Parathyroid adenoma (tissue), 2 donors: ENCODE results near the gene MAP7.

Source experiments
- H2AFZ ChIP-seq: fragments of 300-600 bp; sonication (generic); one replicate; pipeline ENCODE4 v1.7.0; 2017; ENCODE audit warnings: antibody characterized with exemption, mild to moderate bottlenecking
- H3K27ac ChIP-seq: fragments of 300-600 bp; sonication (generic); one replicate; pipeline ENCODE4 v1.7.0; 2017
- H3K27me3 ChIP-seq: fragments of 300-600 bp; sonication (generic); one replicate; pipeline ENCODE4 v1.7.0; 2017; ENCODE audit warnings: low read length; ENCODE audit not compliant: control insufficient read depth, insufficient read depth
- H3K36me3 ChIP-seq: fragments of 300-600 bp; sonication (generic); one replicate; pipeline ENCODE4 v1.7.0; 2017; ENCODE audit warnings: low read length; ENCODE audit not compliant: control insufficient read depth, insufficient read depth
- H3K4me1 ChIP-seq: fragments of 300-600 bp; sonication (generic); one replicate; pipeline ENCODE4 v1.7.0; 2017; ENCODE audit warnings: control low read depth
- H3K4me2 ChIP-seq: fragments of 300-600 bp; sonication (generic); one replicate; pipeline ENCODE4 v1.7.0; 2017; ENCODE audit warnings: low read length
- H3K4me3 ChIP-seq: fragments of 300-600 bp; sonication (generic); one replicate; pipeline ENCODE4 v1.7.0; 2017; ENCODE audit warnings: low read depth, low read length
- H3K79me2 ChIP-seq: fragments of 300-600 bp; sonication (generic); one replicate; pipeline ENCODE4 v1.7.0; 2017; ENCODE audit warnings: control low read depth
- H3K9ac ChIP-seq: fragments of 300-600 bp; sonication (generic); one replicate; pipeline ENCODE4 v1.7.0; 2017; ENCODE audit warnings: mild to moderate bottlenecking
- H3K9me3 ChIP-seq: fragments of 300-600 bp; sonication (generic); one replicate; pipeline ENCODE4 v1.7.0; 2017; ENCODE audit warnings: low read length; ENCODE audit not compliant: control insufficient read depth
- TF ChIP-seq, protein P1 (sequence below): fragments of 300-600 bp; sonication (generic); IDR thresholded peaks from one replicate; pipeline ENCODE4 v1.7.0; 2017; ENCODE audit warnings: antibody characterized with exemption, mild to moderate bottlenecking
- donor health status: primary hyperparathyroidism.

MAP7 gene

GRCh38 chr6:136343700-136344099 is 206.5 kb downstream of the MAP7 start:
- Histone ChIP-seq H3K9me3 (no peaks in the 10 kb centered on the region), H3K9ac (no peak overlapping the region), H2AFZ (no peak overlapping the region), H3K27me3 (no peaks in the 10 kb centered on the region), H3K4me3 (no peak overlapping the region), H3K4me1 (no peaks in the 10 kb centered on the region), H3K79me2 (no peaks in the 10 kb centered on the region), H3K27ac (no peak overlapping the region), H3K36me3 (no peaks in the 10 kb centered on the region), H3K4me2 (no peak overlapping the region)
- TF ChIP-seq, protein P1, sequence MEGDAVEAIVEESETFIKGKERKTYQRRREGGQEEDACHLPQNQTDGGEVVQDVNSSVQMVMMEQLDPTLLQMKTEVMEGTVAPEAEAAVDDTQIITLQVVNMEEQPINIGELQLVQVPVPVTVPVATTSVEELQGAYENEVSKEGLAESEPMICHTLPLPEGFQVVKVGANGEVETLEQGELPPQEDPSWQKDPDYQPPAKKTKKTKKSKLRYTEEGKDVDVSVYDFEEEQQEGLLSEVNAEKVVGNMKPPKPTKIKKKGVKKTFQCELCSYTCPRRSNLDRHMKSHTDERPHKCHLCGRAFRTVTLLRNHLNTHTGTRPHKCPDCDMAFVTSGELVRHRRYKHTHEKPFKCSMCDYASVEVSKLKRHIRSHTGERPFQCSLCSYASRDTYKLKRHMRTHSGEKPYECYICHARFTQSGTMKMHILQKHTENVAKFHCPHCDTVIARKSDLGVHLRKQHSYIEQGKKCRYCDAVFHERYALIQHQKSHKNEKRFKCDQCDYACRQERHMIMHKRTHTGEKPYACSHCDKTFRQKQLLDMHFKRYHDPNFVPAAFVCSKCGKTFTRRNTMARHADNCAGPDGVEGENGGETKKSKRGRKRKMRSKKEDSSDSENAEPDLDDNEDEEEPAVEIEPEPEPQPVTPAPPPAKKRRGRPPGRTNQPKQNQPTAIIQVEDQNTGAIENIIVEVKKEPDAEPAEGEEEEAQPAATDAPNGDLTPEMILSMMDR: no peak

DNA sequence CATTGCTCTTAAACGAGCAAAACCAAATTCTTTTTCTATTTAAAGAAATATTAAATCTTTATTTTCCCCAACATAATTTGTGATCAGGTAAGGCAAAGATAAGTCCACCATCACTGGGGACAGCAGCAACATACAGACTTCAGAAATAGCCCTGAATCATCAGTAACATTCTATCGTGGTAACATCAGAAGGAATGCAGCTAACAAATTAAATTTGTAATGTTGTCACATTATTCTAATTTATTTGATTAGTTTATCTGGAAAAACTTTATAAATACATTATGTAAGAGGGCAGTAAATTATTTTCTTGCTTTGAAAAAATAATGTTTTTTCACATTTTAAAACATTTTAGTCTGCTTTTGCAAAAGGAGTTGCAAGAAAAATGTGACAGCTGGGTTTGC is 206.9 kb downstream of the MAP7 start:
- no peak overlapping the region for H3K4me3 ChIP-seq
- no peak overlapping the region for H2AFZ ChIP-seq
- no peak overlapping the region for H3K9ac ChIP-seq
- H3K9me3 ChIP-seq: no peaks in the 10 kb centered on the region
- H3K79me2 ChIP-seq: no peaks in the 10 kb centered on the region
- H3K27me3 ChIP-seq: no peaks in the 10 kb centered on the region
- no peak overlapping the region for H3K4me2 ChIP-seq
- H3K27ac ChIP-seq: no peak overlapping the region
- H3K4me1 ChIP-seq: no peaks in the 10 kb centered on the region
- H3K36me3 ChIP-seq: no peaks in the 10 kb centered on the region
- TF ChIP-seq, protein P1: no peak

DNA sequence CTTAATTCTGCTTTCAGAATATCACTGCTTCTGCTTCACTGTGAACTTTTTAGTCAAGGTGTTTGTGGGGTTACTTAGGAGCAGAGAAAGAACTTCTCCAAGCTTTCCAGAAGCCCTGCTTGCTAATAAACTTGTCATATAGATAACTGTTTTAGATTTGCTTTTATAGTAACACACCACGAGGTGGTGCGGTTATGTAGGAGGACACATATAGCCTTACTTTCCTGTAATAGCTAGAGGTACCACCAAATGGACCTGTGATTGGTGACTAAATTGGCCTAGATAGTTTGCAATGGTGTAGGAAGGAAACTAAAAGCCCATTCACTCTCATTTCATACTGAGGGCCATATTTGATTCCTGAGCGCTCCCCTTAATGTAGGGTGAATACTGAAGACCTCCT is 208.3 kb downstream of the MAP7 start:
- no peaks in the 10 kb centered on the region for H3K27me3 ChIP-seq
- no peak overlapping the region for H3K9ac ChIP-seq
- no peaks in the 10 kb centered on the region for H3K36me3 ChIP-seq
- H3K27ac ChIP-seq: no peak overlapping the region
- TF ChIP-seq, protein P1: no peak
- H2AFZ ChIP-seq: no peak overlapping the region
- no peak overlapping the region for H3K4me3 ChIP-seq
- H3K9me3 ChIP-seq: no peaks in the 10 kb centered on the region
- H3K4me2 ChIP-seq: no peak overlapping the region
- no peaks in the 10 kb centered on the region for H3K79me2 ChIP-seq
- H3K4me1 ChIP-seq: no peaks in the 10 kb centered on the region

- Histone ChIP-seq H3K27me3 (no peaks in the 10 kb centered on the region), H2AFZ (no peak overlapping the region)
Measured at GRCh38 chr6:136341367-136341766, 208.9 kb downstream of the MAP7 start.

GRCh38 chr6:136338486-136338885 is 211.7 kb downstream of the MAP7 start:
- Histone ChIP-seq H3K9ac (no peak overlapping the region), H2AFZ (no peak overlapping the region), H3K27ac (no peak overlapping the region), H3K4me1 (no peaks in the 10 kb centered on the region), H3K4me2 (no peak overlapping the region), H3K79me2 (no peaks in the 10 kb centered on the region), H3K36me3 (no peaks in the 10 kb centered on the region), H3K4me3 (no peak overlapping the region), H3K9me3 (no peaks in the 10 kb centered on the region), H3K27me3 (no peaks in the 10 kb centered on the region)
- TF ChIP-seq, protein P1: no peak

More at GRCh38 chr6:136341367-136341766, 208.9 kb downstream of the MAP7 start:
- H3K79me2 ChIP-seq: no peaks in the 10 kb centered on the region
- no peaks in the 10 kb centered on the region for H3K36me3 ChIP-seq
- no peak overlapping the region for H3K4me2 ChIP-seq
- no peak overlapping the region for H3K27ac ChIP-seq
- H3K4me3 ChIP-seq: no peak overlapping the region
- H3K9ac ChIP-seq: no peak overlapping the region
- no peaks in the 10 kb centered on the region for H3K4me1 ChIP-seq
- no peaks in the 10 kb centered on the region for H3K9me3 ChIP-seq
- TF ChIP-seq, protein P1: no peak
